Diencephalon (tissue), 1 donor: ENCODE results near the gene ALX1. TPM values are rescaled to one million over a fixed set of nuclear protein-coding genes. Genes with fewer than 3 reads are reported as not detected.

Source experiments
- total RNA-seq: library from RNA; depleted of rRNA; stranded (reverse); fragments of >200 nt; gene quantifications from one replicate; pipeline ENCODE4 v1.2.3, GENCODE V29; 2014

ALX1 gene
- total RNA-seq: 0.23 TPM

DNA sequence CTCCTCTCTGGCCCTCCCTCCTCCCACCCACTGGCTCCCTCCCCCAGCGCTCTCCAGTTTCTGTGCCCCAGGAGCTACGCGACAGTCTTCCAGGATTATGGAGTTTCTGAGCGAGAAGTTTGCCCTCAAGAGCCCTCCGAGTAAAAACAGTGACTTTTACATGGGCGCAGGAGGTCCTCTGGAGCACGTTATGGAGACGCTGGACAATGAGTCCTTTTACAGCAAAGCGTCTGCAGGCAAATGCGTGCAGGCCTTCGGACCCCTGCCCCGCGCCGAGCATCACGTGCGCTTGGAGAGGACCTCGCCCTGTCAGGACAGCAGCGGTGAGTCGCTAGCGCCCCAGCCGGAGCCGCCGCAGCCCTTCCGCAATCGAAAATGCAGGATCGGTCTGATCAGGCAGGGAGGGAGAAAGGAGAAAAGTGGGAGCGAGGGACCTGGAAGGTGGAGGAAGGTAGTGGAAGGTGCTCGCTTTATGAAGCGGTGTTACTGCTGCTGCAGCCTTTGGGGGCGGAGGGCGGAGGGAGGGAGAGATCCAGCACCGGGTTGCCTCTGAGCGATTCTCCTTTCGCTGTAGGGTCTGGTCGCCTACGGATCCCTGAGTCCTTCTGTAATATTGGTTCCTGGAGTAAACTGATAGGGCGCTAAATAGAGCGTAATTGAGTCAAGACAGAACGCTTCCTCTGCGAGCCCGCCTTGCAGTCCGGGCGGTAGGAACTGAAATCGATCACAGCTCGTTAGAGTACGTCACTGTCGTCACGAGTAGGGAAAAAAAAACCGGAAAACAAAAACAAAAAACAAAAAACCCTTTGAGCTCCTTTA, at the start of gene ALX1:
Gene ALX1 (plus strand): TSS at position 56 of the 819 bp plus-strand sequence. CDS start 42 bp downstream, at position 98.

Other genes starting within 250 kb of the ALX1 start
- gene TSPAN19, start 243.9 kb upstream of the ALX1 start, total RNA-seq: 0.92 TPM
- 25.1 TPM for gene LRRIQ1, start 243.9 kb upstream of the ALX1 start, total RNA-seq